PC-9 (cell line): Measurements from ENCODE around the gene BAX.

Experiments
- EZH2 ChIP-seq: fragments of 200-600 bp; sonication (generic); IDR thresholded peaks from 2 replicates; pipeline ENCODE4 v1.8.0; 2017; ENCODE audit warnings: antibody characterized with exemption, low read depth
- TF ChIP-seq, protein P1 (sequence below): fragments of 200-600 bp; sonication (generic); conservative IDR thresholded peaks from 2 replicates; pipeline ENCODE4 v1.6.1; 2017; ENCODE audit warnings: mixed run types, antibody characterized with exemption, mild to moderate bottlenecking, moderate library complexity

- TF ChIP-seq EZH2: no peak
- TF ChIP-seq, protein P1, sequence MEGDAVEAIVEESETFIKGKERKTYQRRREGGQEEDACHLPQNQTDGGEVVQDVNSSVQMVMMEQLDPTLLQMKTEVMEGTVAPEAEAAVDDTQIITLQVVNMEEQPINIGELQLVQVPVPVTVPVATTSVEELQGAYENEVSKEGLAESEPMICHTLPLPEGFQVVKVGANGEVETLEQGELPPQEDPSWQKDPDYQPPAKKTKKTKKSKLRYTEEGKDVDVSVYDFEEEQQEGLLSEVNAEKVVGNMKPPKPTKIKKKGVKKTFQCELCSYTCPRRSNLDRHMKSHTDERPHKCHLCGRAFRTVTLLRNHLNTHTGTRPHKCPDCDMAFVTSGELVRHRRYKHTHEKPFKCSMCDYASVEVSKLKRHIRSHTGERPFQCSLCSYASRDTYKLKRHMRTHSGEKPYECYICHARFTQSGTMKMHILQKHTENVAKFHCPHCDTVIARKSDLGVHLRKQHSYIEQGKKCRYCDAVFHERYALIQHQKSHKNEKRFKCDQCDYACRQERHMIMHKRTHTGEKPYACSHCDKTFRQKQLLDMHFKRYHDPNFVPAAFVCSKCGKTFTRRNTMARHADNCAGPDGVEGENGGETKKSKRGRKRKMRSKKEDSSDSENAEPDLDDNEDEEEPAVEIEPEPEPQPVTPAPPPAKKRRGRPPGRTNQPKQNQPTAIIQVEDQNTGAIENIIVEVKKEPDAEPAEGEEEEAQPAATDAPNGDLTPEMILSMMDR: no peak
These were observed 33.7 kb upstream of the BAX start for GRCh38 chr19:48920949-48921348.
